ENCODE data around the gene OMG. TPM values are rescaled to one million over a fixed set of nuclear protein-coding genes. Genes with fewer than 3 reads are reported as not detected.

The OMG gene
- total RNA-seq, 4 donors from 2014 or later = not detected

DNA sequence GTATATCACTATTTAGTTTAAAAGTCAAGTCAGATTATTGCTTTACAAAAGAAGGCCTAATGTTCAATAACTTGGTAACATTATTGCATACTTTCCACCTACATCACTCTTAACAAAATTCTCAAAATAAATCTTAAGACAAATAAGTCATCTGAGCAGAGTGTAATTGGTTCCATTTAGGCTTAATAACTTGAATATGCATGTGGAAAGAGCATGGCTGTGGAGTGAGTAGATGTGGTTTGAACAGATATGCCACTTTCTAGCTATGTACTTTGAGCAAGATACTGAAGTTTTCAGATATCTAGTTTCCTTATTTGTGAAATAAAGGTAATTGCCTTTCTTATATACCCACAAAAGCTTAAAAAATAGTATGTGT lies 31.1 kb upstream of the OMG start:
- no peak for DNase-seq
- no peaks in the 10 kb centered on the region for H3K9me3 ChIP-seq
- in situ Hi-C loops (cut with MboI; ENCODE audit: low pct_ligation_motif_present in 1 of 4, low pct_unique_long_range_greater_than_20kb in 1 of 4, low sequenced_read_pairs in 3 of 4) = no loop called here
- no peak overlapping the region for H3K27ac ChIP-seq
- no peaks in the 10 kb centered on the region for H3K27me3 ChIP-seq
- no peaks in the 10 kb centered on the region for H3K4me1 ChIP-seq
- H3K36me3 ChIP-seq = peaks cover 0 to 20% (median 8%) of the 10 kb centered on the region in 4 donors
- TF ChIP-seq, protein P1, sequence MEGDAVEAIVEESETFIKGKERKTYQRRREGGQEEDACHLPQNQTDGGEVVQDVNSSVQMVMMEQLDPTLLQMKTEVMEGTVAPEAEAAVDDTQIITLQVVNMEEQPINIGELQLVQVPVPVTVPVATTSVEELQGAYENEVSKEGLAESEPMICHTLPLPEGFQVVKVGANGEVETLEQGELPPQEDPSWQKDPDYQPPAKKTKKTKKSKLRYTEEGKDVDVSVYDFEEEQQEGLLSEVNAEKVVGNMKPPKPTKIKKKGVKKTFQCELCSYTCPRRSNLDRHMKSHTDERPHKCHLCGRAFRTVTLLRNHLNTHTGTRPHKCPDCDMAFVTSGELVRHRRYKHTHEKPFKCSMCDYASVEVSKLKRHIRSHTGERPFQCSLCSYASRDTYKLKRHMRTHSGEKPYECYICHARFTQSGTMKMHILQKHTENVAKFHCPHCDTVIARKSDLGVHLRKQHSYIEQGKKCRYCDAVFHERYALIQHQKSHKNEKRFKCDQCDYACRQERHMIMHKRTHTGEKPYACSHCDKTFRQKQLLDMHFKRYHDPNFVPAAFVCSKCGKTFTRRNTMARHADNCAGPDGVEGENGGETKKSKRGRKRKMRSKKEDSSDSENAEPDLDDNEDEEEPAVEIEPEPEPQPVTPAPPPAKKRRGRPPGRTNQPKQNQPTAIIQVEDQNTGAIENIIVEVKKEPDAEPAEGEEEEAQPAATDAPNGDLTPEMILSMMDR (IDR thresholded peaks at IDR 0.05) = no peak
- TF ChIP-seq EP300 (IDR thresholded peaks at IDR 0.05; ENCODE audit: low read depth) = no peak
- intact Hi-C loops (cut with DNase I; ENCODE audit: low total_unique reads) = no loop called here
- H3K4me3 ChIP-seq = no peak overlapping the region

DNA sequence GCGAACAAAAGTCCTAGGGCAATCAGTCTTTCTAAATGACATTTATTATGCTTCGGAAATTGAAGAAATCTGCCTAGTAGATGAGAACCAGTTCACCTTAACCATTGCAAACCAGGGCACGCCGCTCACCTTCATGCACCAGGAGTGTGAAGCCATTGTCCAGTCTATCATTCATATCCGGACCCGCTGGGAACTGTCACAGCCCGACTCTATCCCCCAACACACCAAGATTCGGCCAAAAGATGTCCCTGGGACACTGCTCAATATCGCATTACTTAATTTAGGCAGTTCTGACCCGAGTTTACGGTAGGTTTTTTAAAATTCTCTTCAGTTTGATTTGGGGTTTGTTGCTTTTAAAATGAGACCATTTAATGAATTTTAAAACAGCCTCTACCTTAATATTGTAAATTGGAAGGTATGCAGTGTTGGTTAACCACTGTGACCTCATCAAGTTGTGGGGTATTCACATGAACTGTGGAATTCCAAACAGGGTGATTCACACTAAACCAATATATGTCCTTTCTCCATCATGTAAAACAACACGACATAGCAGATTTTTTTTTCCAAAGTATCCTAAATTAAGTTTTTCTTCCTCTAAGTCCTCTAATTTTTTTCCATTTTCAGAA lies 30.6 kb upstream of the OMG start:
- no peak for TF ChIP-seq EP300 (IDR thresholded peaks at IDR 0.05; ENCODE audit: low read depth)
- TF ChIP-seq, protein P1 (IDR thresholded peaks at IDR 0.05) = no peak
- TF ChIP-seq POLR2A (IDR thresholded peaks at IDR 0.05) = no peak
- TF ChIP-seq POLR2AphosphoS5 (IDR thresholded peaks at IDR 0.05) = no peak
- in situ Hi-C loops (cut with MboI; ENCODE audit: low pct_ligation_motif_present in 1 of 4, low pct_unique_long_range_greater_than_20kb in 1 of 4, low sequenced_read_pairs in 3 of 4) = no loop called here
- Histone ChIP-seq H3K9me3 (no peaks in the 10 kb centered on the region), H3K27ac (no peak overlapping the region), H3K4me1 (no peaks in the 10 kb centered on the region), H3K4me3 (no peak overlapping the region), H3K27me3 (no peaks in the 10 kb centered on the region), H3K36me3 (peaks cover 0 to 20% (median 8%) of the 10 kb centered on the region in 4 donors)
- 95 to 96% methylated on average over 9 to 12 of the region's 12 CpGs for WGBS, 2 donors (ENCODE audit: low coverage in 1 of 2)
- no peak for DNase-seq
- intact Hi-C loops (cut with DNase I; ENCODE audit: low total_unique reads) = no loop called here

DNA sequence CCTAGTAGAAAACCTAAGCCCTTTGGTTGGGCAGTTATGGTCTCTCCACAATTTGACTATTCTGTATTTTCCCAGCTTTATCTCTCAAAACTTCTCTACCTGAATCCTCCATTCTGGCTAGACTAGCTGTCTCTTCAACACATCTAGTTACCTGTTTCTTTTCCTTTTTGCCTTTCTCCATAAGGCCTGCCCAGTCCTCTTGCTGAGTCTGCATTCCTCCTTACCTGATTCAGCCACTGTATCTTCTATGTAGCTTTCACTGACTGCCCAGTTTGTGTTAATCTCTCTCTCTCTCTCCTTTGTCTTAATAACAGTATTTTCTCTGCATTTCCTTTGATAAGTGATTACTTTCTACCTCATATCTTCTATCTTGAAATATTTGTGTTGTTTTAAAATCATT lies 26.5 kb upstream of the OMG start:
- intact Hi-C loops (cut with DNase I; ENCODE audit: low total_unique reads) (no loop called here), in situ Hi-C loops (cut with MboI; ENCODE audit: low pct_ligation_motif_present in 1 of 4, low pct_unique_long_range_greater_than_20kb in 1 of 4, low sequenced_read_pairs in 3 of 4) (no loop called here)
- no peaks in the 10 kb centered on the region for H3K9me3 ChIP-seq
- no peak overlapping the region for H3K27ac ChIP-seq
- H3K4me3 ChIP-seq = no peak overlapping the region
- DNase-seq = no peak
- peaks cover 0 to 20% (median 5%) of the 10 kb centered on the region in 4 donors for H3K36me3 ChIP-seq
- no peaks in the 10 kb centered on the region for H3K4me1 ChIP-seq
- no peaks in the 10 kb centered on the region for H3K27me3 ChIP-seq
- no peak for TF ChIP-seq EP300 (IDR thresholded peaks at IDR 0.05; ENCODE audit: low read depth)
- TF ChIP-seq POLR2A (IDR thresholded peaks at IDR 0.05) = no peak
- TF ChIP-seq, protein P1 (IDR thresholded peaks at IDR 0.05) = no peak
- no peak for TF ChIP-seq POLR2AphosphoS5 (IDR thresholded peaks at IDR 0.05)

DNA sequence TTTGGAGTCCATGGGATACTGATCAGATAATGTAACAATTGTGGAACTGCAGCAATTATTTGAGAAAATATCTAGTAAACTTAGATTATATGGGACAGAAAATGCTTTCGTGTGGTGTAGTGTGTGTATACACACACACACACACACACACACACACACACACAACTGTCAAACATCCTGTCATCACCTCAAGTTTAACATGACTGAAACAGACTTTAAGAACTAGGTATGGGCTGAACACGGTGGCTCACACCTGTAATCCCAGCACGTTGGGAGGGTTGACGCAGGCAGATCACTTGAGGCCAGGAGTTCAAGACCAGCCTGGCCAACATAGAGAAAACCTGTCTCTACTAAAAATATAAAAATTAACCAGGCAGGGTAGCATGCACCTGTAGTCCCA lies 24.9 kb upstream of the OMG start:
- Histone ChIP-seq H3K4me3 (no peak overlapping the region), H3K36me3 (peaks cover 0 to 14% (median 5%) of the 10 kb centered on the region in 4 donors), H3K9me3 (no peaks in the 10 kb centered on the region), H3K27me3 (no peaks in the 10 kb centered on the region), H3K4me1 (no peaks in the 10 kb centered on the region), H3K27ac (peak overlapping the region in 2 of 4 donors; percentile 47 to 78)
- 83 to 85% methylated on average over 1 to 4 of the region's 4 CpGs for WGBS, 2 donors (ENCODE audit: low coverage in 1 of 2)
- DNase-seq = no peak
- in situ Hi-C loops (cut with MboI; ENCODE audit: low pct_ligation_motif_present in 1 of 4, low pct_unique_long_range_greater_than_20kb in 1 of 4, low sequenced_read_pairs in 3 of 4) = no loop called here
- intact Hi-C loops (cut with DNase I; ENCODE audit: low total_unique reads) = no loop called here
- TF ChIP-seq, protein P1 (IDR thresholded peaks at IDR 0.05) = no peak
- TF ChIP-seq POLR2A (IDR thresholded peaks at IDR 0.05) = no peak
- TF ChIP-seq POLR2AphosphoS5 (IDR thresholded peaks at IDR 0.05) = no peak
- TF ChIP-seq EP300 (IDR thresholded peaks at IDR 0.05; ENCODE audit: low read depth) = no peak

All from transverse colon (tissue), 4 donors.